Right hindlimb (tissue), 1 donor: ENCODE data around the gene INSYN1.
"Not testable (repeated sequence)": the region's sequence is repeated elsewhere in the genome, so short reads cannot be mapped to it uniquely, and the experiment has no call there.

Source experiments
- DNase-seq: peaks from one replicate; pipeline ENCODE4 v3.0.0-alpha.2; 2018

INSYN1 gene

GRCh38 chr15:73710321-73710720, 42.8 kb downstream of the INSYN1 start:
- no peak for DNase-seq

- DNase-seq: no peak
These were observed 43.5 kb downstream of the INSYN1 start for GRCh38 chr15:73709686-73710085.

- no peak for DNase-seq
These were observed 43.9 kb downstream of the INSYN1 start for GRCh38 chr15:73709241-73709640.

- no peak for DNase-seq
These were observed 44.5 kb downstream of the INSYN1 start for GRCh38 chr15:73708691-73709090.

GRCh38 chr15:73704869-73705645, 48.1 kb downstream of the INSYN1 start:
- peak; percentile 72 for DNase-seq

- DNase-seq: not testable (repeated sequence)
These were observed 48.8 kb downstream of the INSYN1 start for GRCh38 chr15:73704142-73704868.

GRCh38 chr15:73703601-73704000, 49.5 kb downstream of the INSYN1 start:
- not testable (repeated sequence) for DNase-seq

GRCh38 chr15:73702311-73703239, 50.6 kb downstream of the INSYN1 start:
- not testable (repeated sequence) for DNase-seq

GRCh38 chr15:73700041-73700842, 52.9 kb downstream of the INSYN1 start:
- peak; percentile 80 for DNase-seq

- no peak for DNase-seq
These were observed 53.7 kb downstream of the INSYN1 start for GRCh38 chr15:73699249-73700040.

- peak; percentile 97 for DNase-seq
These were observed 56.1 kb downstream of the INSYN1 start for GRCh38 chr15:73697033-73697467.

GRCh38 chr15:73696641-73697001, 56.5 kb downstream of the INSYN1 start:
- DNase-seq: no peak

GRCh38 chr15:73695773-73696640, 57.1 kb downstream of the INSYN1 start:
- DNase-seq: no peak

- DNase-seq: no peak
These were observed 58.7 kb downstream of the INSYN1 start for GRCh38 chr15:73694419-73694818.

- DNase-seq: peak; percentile 38
These were observed 61.8 kb downstream of the INSYN1 start for GRCh38 chr15:73691396-73691795.

- DNase-seq: no peak
These were observed 64.7 kb downstream of the INSYN1 start for GRCh38 chr15:73688455-73688854.

GRCh38 chr15:73687351-73687750, 65.8 kb downstream of the INSYN1 start:
- DNase-seq: no peak

GRCh38 chr15:73686781-73687256, 66.3 kb downstream of the INSYN1 start:
- DNase-seq: peak; percentile 16

- peak; percentile 18 for DNase-seq
These were observed 67.2 kb downstream of the INSYN1 start for GRCh38 chr15:73685981-73686380.
